HS-27A (cell line): Measurements from ENCODE around the gene CCDC18.
"Not testable (repeated sequence)": the region's sequence is repeated elsewhere in the genome, so short reads cannot be mapped to it uniquely, and the experiment has no call there.

Experiments
- DNase-seq: peaks from one replicate; pipeline ENCODE4 v3.0.0-alpha.2; 2012; ENCODE audit warnings: low read depth, missing footprints

Gene CCDC18

DNA sequence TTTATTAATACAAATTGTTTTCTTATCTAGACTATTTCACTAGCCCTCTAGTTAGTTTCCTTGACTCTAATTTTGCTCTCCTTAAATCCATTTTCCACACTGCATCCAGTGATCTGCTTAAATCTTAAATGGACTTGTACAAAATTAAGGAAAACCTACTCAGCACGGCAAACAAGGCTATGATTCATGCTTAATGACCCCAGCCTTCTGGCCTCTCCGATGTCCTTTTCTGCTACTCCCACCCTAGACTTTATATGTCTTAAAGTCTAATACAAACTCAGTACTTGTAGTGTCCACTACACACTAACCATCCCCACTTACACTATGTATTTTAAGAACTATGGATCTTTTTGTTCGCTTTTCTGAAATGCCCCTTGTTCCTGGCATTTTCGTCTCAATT is 2.5 kb upstream of the CCDC18 start:
- no peak for DNase-seq

GRCh38 chr1:93178418-93178817 is 2.1 kb upstream of the CCDC18 start:
- no peak for DNase-seq

DNA sequence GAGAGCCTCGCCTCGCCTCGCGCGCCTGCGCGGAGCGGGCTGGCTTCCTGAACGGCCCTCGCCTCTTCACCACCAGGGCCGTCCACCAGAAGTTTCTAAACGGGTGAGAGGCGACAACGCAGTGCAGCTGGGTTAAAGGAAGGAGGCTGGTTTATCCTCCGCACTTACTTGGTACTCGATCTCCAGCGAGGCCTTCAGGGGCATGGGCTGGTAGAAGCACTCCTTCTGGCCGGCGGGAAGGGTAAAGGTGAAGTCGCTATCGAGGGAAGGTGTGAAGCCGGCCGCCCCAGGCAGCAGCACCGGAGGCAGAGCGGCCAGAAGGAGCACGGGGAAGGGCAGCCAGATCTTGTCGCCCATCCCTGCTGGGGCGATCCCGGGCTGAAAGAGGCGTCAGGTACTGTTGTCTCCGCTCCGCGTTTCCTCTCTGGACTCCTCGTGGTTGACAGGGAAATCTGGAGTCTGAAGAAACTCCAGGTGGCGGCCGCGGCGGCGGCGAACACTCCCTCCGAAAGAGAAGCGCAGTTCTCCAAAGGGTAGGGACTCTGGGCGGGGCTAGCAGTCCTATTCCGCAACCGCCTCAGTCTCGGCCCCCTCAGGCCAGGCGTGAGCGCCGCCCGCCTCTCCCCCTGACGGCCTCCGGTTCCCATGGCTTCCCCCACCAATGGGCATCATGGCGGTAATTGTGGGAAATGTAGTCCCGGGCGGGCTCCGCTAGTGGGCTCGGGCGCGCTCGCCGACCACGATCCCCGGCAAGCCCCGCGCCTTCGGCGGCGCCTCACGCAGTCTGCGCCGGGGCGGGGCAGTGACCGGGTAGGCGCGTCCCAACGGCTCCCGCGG is 420 bp upstream of the CCDC18 start, which contains the start of gene TMED5:
TSS of gene TMED5 (minus strand) at position 528 of the 837 bp plus-strand sequence. CDS start at position 357, 171 bp downstream.
- peak; percentile 96 for DNase-seq

DNA sequence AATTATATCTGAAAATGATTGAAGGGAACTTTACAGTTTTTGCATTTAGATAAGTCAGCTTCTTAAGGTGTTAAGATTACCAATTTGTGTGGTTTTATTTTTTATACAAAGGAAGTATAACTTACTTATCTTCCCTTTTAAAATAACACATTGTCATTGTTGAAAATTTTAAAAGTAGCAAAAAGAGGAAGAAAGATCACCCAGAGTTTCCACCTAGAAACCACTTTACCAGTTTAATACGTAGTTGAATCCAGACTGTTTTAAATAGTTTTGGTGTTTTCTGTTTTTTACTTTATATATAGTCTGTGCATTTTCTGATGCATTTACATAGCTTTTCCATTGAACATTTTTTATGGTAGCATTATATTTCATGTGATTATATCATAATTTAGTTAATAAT is 6.1 kb downstream of the CCDC18 start:
- no peak for DNase-seq

DNA sequence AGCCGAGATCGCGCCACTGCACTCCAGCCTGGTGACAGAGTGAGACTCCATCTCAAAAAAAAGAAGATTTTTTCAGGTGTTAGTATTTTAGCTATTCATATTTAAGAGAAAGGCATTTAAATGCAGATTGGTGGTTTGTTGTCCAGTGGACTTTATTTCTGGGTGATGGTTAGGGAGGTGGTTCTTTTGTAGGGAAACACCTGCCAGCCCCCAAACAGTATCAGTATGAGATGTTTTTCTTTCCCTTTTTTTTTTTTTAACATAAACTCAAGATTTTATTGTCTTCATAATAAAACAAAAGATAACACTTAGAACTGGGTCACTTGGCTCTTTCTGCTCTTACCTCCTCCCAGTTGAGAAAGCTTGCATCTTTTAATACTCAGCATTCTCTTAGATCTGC is 9.9 kb downstream of the CCDC18 start:
- no peak for DNase-seq

DNA sequence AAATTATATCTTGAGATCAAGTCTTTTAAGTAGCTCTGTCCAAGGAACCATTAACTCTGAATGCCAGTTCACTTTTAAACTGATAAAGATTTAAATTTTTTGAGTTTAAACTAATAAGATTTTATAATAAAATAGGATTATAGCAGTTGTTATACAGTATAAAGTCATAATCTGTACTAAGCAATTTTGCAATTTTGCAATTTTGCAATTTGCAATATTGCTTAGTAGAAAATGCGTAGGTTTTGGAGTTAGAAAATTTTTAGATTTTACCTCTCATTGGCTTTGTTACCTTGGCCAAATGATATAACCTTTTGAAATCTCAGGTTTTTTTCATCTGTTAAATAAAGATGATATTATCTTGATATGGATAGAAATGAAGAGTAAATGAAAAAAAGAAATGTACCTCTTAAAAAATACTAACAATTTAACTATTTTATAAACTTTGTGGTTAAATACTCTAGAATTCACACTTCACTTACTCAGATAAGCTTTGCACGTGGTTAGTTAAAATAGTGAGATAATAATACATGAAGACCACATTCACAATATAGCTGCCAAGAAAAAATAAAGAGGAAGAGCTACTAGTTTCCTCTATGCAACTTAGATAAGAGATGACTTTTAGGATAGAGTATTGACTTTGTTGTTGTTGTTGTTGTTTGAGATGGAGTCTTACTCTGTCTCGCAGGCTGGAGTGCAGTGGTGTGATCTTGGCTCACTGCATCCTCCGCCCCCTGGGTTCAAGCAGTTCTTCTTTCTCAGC is 13.9 kb downstream of the CCDC18 start:
- no peak for DNase-seq

GRCh38 chr1:93196591-93196990 is 16.1 kb downstream of the CCDC18 start:
- DNase-seq: no peak

DNA sequence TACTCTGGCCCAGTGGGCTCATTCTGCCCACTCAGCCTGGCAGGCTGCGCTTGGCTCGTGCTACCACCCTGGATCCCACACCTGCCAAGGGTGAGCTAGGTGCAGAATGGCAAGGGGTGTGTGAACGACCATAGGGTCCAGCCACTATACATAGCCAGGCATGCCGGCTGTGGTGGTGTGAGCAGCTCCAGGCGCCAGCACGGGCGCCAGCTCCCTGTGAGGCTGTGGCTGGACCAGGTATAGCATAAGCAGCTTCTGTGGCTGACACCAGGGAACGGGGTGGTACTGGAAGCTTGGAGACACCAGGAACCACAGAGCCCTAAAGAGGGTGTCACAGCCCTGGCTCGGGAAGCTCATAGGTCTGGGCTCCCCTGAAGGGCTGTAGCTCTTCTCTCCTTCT is 18.6 kb downstream of the CCDC18 start:
- DNase-seq: no peak

DNA sequence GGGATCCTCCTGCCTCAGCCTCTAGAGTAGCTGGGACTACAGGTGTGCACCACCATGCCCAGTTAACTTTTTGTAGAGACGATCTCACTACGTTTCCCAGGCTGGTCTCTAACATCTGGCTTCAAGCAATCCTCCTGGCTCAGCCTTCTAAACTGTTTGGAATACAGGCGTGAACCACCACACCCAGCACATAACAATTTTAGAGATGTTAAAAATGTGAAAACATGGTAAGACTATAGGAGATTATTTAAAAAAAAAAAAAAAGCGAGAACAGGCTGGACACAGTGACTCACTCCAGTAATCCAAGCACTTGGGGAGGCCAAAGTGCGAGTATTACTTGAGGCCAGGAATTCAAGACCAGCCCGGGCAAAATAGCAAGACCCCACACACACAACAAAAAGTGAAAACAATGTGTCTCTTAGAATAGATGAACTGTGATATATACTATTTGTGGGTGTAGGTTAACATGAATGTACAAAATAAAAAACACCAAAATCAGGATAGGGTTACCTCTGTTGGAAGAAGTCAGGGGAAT is 19.6 kb downstream of the CCDC18 start:
- DNase-seq: no peak

DNA sequence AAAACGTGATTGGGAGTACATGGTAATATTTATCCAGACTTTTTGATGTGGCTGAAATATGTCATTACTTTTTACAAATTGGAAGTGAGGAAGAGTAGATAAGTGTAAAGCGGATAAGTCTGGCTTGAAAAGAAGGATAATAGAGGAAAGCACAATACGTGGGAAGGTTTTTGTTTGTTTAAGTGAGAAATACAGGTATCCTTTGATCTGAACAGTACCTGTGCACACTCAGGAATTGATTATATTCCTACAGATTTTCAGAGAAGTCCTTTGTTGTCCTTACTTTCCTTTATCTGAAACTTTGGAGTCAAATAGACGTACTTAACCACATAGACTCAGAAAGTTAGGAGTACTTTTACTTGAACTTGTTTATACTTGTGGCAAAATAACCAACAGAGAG is 20.2 kb downstream of the CCDC18 start:
- no peak for DNase-seq

DNA sequence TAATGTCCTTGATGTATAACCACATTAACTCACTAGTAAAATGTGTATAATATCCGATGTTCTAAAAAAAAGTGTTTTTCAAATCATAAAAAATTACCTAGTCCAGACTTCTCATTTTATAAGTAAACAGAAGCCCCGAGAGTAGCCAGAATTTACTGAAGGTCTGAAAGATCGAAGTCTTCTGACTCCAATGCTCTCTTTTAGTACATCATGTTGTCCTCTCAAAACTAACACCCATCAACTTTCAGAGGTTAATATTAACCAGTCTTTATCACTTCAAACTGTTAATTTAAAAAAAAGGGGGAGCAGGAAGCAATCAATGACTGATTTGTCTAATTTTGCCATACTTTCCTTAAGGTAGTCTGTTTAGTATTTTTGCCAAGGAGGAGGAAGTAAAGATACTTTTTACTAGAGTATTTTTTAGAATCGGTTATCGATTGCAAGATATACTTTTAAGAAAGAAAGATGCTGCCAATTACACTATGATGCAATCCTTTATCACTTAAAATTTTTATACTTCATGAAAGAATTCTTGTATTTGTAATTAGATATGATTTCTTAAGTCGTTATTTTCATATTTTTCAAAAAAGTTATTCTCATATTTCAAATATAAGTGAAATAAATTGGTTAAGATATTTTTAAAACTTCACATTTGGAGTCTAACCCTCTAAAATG is 25.5 kb downstream of the CCDC18 start:
- DNase-seq: no peak

DNA sequence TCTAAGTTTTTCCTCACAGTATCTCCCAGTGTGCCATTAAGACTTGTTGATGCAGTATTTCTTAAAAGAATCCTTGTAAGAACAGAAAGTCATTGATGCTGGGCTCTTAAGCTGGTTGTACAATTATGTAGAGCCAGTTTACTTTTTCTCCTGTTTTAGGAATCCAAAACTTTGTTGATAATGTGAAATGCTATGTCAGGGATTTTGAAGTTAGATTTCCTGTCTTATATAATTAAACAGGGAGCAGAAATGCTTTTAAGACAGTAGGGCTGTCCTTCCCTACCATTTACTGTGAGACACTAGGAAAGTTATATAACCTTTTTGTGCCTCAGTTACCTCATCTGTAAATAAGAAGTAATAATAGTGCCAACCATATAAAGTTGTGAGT is 26.0 kb downstream of the CCDC18 start:
- no peak for DNase-seq

DNA sequence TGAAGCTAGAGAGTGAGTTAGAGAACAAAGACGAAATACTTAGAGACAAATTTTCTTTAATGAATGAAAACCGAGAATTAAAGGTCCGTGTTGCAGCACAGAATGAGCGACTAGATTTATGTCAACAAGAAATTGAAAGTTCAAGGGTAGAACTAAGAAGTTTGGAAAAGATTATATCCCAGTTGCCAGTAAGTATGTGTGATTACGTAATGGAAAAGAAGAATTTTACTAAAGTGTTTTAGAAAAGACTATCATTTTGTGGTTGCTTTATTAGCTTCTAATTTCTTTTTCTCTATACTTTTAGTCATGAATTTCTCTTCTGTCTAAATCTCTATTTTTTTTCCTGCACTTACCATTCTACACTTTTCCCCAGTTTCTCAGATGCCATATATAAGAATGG is 26.7 kb downstream of the CCDC18 start:
- no peak for DNase-seq

- DNase-seq: no peak
Measured at GRCh38 chr1:93215322-93215721, 34.8 kb downstream of the CCDC18 start.

- no peak for DNase-seq
Measured at GRCh38 chr1:93219443-93219842, 38.9 kb downstream of the CCDC18 start.

- not testable (repeated sequence) for DNase-seq
Measured at GRCh38 chr1:93220716-93221115, 40.2 kb downstream of the CCDC18 start.

DNA sequence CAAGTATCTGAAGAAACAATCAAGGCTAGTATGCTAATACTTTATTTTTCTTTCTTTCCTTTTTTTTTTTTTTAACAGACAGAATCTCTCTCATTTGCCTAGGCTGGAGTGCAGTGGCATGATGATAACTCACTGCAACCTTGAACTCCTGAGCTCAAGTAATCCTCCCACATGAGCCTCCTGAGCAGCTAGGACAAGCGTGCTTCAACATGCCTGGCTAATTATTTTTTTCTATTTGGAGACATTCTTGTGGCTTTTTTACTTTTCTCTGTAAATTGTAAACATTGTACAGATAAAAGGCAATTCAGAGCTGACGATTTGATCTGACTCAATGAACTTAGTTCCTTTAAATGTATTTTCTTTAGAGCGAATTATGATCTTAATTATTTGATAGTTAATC is 41.4 kb downstream of the CCDC18 start:
- DNase-seq: no peak

- no peak for DNase-seq
Measured at GRCh38 chr1:93223023-93223675, 42.6 kb downstream of the CCDC18 start.

DNA sequence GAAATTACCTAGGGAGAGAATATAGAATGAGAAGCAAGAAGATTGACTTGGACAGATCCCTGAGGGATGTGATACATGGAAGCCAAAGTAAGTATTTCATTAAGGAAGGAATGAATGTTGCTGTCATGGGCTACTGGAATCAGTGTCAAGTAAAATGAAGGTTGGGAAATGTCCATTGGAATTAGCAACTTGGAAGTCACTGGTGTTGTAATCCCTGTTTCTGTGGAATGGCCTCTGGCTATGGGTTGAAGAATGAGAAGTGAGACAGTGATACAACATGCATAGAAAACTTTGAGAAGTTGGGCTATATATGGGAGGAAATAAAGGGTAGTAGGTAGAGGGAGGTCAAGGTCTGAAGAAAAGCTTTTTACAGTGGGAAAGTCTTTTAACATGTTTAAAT is 54.7 kb downstream of the CCDC18 start:
- DNase-seq: no peak

DNA sequence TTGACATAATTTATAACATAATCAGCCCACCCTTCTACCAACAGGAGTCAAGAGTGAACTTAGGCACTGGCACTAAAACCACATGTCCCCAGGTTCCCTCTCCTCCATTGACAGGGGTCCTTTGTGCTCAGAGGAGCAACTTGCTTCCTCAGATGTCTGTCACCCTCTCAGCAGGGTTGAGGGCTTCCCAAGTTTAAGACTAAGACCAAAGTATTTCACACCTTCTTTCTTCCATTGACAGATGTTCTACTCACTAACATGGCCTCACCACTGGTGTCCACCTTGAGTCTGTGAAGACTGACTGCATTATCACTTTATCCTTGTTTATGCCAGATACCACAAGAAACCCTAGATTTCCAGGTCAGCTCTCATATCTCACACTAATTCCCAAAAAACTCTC is 56.5 kb downstream of the CCDC18 start:
- DNase-seq: no peak

DNA sequence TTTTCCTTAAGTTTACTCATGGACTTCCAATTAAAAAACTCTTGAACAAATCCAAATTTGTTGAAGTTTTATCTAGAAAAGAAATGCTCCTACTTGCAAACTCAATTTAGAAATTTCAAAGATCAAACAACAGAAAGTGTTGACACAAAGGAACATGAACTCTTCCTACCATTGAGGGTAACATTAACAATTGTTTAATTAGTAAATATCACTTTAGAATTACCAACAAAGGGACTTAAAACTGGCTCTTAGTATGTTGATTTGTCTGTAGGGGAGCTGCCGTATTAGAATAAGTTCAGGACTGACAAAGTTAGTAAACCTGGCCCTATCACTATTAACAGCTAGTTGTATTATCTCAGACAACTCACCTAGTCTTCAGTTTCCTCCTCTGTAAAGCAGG is 57.9 kb downstream of the CCDC18 start:
- DNase-seq: no peak

GRCh38 chr1:93239863-93240262 is 59.3 kb downstream of the CCDC18 start:
- DNase-seq: no peak
